OCI-LY7 (cell line): Measurements from ENCODE around the gene AKAP5. TPM values are rescaled to one million over a fixed set of nuclear protein-coding genes. Genes with fewer than 3 reads are reported as not detected.

Experiments
- BruUV-seq: library from RNA; stranded (reverse); fragments of 400-500 nt; replicated peaks from 2 replicates; lab custom pipeline; 2021; lab: Mats Ljungman, UMichigan
- CTCF ChIA-PET: fragments of 300-600 bp; sonication (Branson Sonifier 250); formaldehyde crosslinking; loops from one replicate; lab custom pipeline; 2022; ENCODE audit warnings: antibody characterized with exemption; ENCODE audit not compliant: unreplicated experiment; lab: Charles Lee
- POLR2A ChIA-PET: fragments of 300-600 bp; sonication (Branson Sonifier 250); formaldehyde crosslinking; loops from one replicate; lab custom pipeline; 2022; ENCODE audit warnings: antibody characterized with exemption; lab: Charles Lee
- DNase-seq: peaks from one replicate; pipeline ENCODE4 v3.0.0-alpha.2; 2015; ENCODE audit warnings: low spot score
- H2AFZ ChIP-seq: fragments of 200-600 bp; sonication (generic), shearing (Covaris generic); 2 replicates; pipeline ENCODE4 v1.6.1; 2014; ENCODE audit warnings: mild to moderate bottlenecking, antibody characterized with exemption, low read length, moderate library complexity
- H3K27ac ChIP-seq: fragments of 200-600 bp; sonication (generic); 2 replicates; pipeline ENCODE4 v1.5.1; 2014; ENCODE audit warnings: mixed run types, low read depth, mild to moderate bottlenecking, moderate library complexity, low read length, inconsistent platforms; ENCODE audit not compliant: poor library complexity, severe bottlenecking
- H3K36me3 ChIP-seq: fragments of 200-600 bp; sonication (generic); 2 replicates; pipeline ENCODE4 v1.6.1; 2014; ENCODE audit warnings: mild to moderate bottlenecking, antibody characterized with exemption, low read length, moderate library complexity, mixed read lengths; ENCODE audit not compliant: insufficient read depth
- H3K4me1 ChIP-seq: fragments of 200-600 bp; sonication (generic); 2 replicates; pipeline ENCODE4 v1.5.1; 2014; ENCODE audit warnings: mild to moderate bottlenecking, low read length; ENCODE audit not compliant: insufficient read depth, poor library complexity, severe bottlenecking
- H3K4me2 ChIP-seq: fragments of 200-600 bp; sonication (generic); 2 replicates; pipeline ENCODE4 v1.6.1; 2014; ENCODE audit warnings: mild to moderate bottlenecking, low read length
- H3K4me3 ChIP-seq: fragments of 200-600 bp; sonication (generic); 2 replicates; pipeline ENCODE4 v1.5.1; 2014; ENCODE audit warnings: mild to moderate bottlenecking, low read depth, low read length; ENCODE audit not compliant: poor library complexity, severe bottlenecking
- H3K79me2 ChIP-seq: fragments of 200-600 bp; sonication (generic); 2 replicates; pipeline ENCODE4 v1.6.1; 2016; ENCODE audit warnings: low read depth, mild to moderate bottlenecking, low read length, moderate library complexity, mixed read lengths; ENCODE audit not compliant: insufficient read depth
- H3K9me2 ChIP-seq: fragments of 200-600 bp; sonication (generic); 2 replicates; pipeline ENCODE4 v1.6.1; 2016; ENCODE audit warnings: mild to moderate bottlenecking, low read length, mixed read lengths; ENCODE audit not compliant: insufficient read depth
- H3K9me3 ChIP-seq: fragments of 200-600 bp; sonication (generic); 2 replicates; pipeline ENCODE4 v1.6.1; 2014; ENCODE audit warnings: mild to moderate bottlenecking, mixed run types, low read length, mixed read lengths
- H4K20me1 ChIP-seq: fragments of 200-600 bp; sonication (generic); 2 replicates; pipeline ENCODE4 v1.6.1; 2014; ENCODE audit warnings: mild to moderate bottlenecking, antibody characterized with exemption, low read length, moderate library complexity, mixed read lengths; ENCODE audit not compliant: insufficient read depth
- CTCF ChIP-seq: fragments of 200-600 bp; sonication (generic); conservative IDR thresholded peaks from 2 replicates; pipeline ENCODE4 v1.5.1; 2014; ENCODE audit warnings: mild to moderate bottlenecking, antibody characterized with exemption, low read length, moderate library complexity, mixed read lengths
- EZH2phosphoT487 ChIP-seq: fragments of 200-600 bp; sonication (generic); IDR thresholded peaks from 2 replicates; pipeline ENCODE4 v1.6.1; 2018; ENCODE audit warnings: low read depth, borderline replicate concordance, mild to moderate bottlenecking, mixed run types, antibody characterized with exemption, low read length, moderate library complexity, mixed read lengths
- intact Hi-C: fragments of 100-400 bp; cut with micrococcal nuclease; formaldehyde crosslinking; loops from one replicate; pipeline ENCODE4 v1.10.0; 2022; ENCODE audit not compliant: unreplicated experiment
- total RNA-seq, 2 experiments: library from RNA; depleted of rRNA in 1 of 2; stranded (reverse); fragments of >200 nt in 1 of 2; shearing (Covaris generic) in 1 of 2; gene quantifications; 2 replicates each; pipeline ENCODE4 v1.2.3, GENCODE V29; 2014 to 2022

Gene AKAP5
- total RNA-seq, 2 experiments from 2014 or later = 0.57 to 0.92 TPM

- no peak overlapping the region for H3K27ac ChIP-seq
- BruUV-seq = no TSS peak
- H3K4me2 ChIP-seq = no peak overlapping the region
- H3K9me2 ChIP-seq = no peaks in the 10 kb centered on the region
- H3K9me3 ChIP-seq = no peaks in the 10 kb centered on the region
- intact Hi-C loops = loop anchor here (2.0 to 5.0 kb wide), 2 partner anchors 44 to 132 kb away; no protein-coding TSS in a partner anchor
- H3K36me3 ChIP-seq = peaks cover 20% of the 10 kb centered on the region; the same call in 1 of the 2 replicates
- TF ChIP-seq EZH2phosphoT487 (no peak), CTCF (no peak)
- no peak overlapping the region for H2AFZ ChIP-seq
- H3K79me2 ChIP-seq = no peaks in the 10 kb centered on the region
- no peak overlapping the region for H3K4me3 ChIP-seq
- H3K4me1 ChIP-seq = no peaks in the 10 kb centered on the region
- H4K20me1 ChIP-seq = peaks cover 9% of the 10 kb centered on the region; the same call in 1 of the 2 replicates
- ChIA-PET POLR2A (no interaction called here), CTCF (no interaction called here)
- DNase-seq = no peak
These were observed 11.1 kb downstream of the AKAP5 start for GRCh38 chr14:64476438-64476837.

- H2AFZ ChIP-seq = no peak overlapping the region
These were observed 13.4 kb downstream of the AKAP5 start for GRCh38 chr14:64478634-64479250.

More at GRCh38 chr14:64478634-64479250, 13.4 kb downstream of the AKAP5 start:
- DNase-seq = peak; percentile 46
- intact Hi-C loops = loop anchor here (5.0 kb wide), 1 partner anchor 46 kb away; no protein-coding TSS in a partner anchor
- Histone ChIP-seq H3K36me3 (peaks cover 41% of the 10 kb centered on the region), H3K4me1 (no peaks in the 10 kb centered on the region), H3K4me2 (no peak overlapping the region), H3K27ac (no peak overlapping the region), H3K9me3 (no peaks in the 10 kb centered on the region), H4K20me1 (peaks cover 9% of the 10 kb centered on the region; the same call in 1 of the 2 replicates), H3K4me3 (no peak overlapping the region), H3K79me2 (no peaks in the 10 kb centered on the region; the same call in 1 of the 2 replicates), H3K9me2 (no peaks in the 10 kb centered on the region)
- TF ChIP-seq CTCF (peak; percentile 89), EZH2phosphoT487 (no peak)
- ChIA-PET POLR2A (interaction anchor here (0.6 to 1.2 kb wide), 4 partner anchors 9 to 46 kb away, joined by 3 to 6 read pairs (median 3); no protein-coding TSS in a partner anchor), CTCF (no interaction called here)
- BruUV-seq = no TSS peak
